RWPE1 (cell line): ENCODE data around the gene LCE2D.
"Not testable (repeated sequence)": the region's sequence is repeated elsewhere in the genome, so short reads cannot be mapped to it uniquely, and the experiment has no call there.

Source experiments
- CTCF ChIA-PET: fragments of 350-600 bp; sonication (Branson Sonifier 250); formaldehyde crosslinking; extraction: SDS; loops from one replicate; lab custom pipeline; 2021; lab: Yijun Ruan, JAX
- POLR2A ChIA-PET: fragments of 400-600 bp; formaldehyde crosslinking; extraction: SDS; loops from one replicate; lab custom pipeline; 2020; ENCODE audit warnings: antibody characterized with exemption; ENCODE audit not compliant: low non-redundant PET; lab: Yijun Ruan, JAX
- DNase-seq: peaks from one replicate; pipeline ENCODE4 v3.0.0; 2012; ENCODE audit warnings: low spot score
- H3K27ac ChIP-seq: fragments of 450-650 bp; 2 replicates; pipeline ENCODE4 v1.5.1; 2017
- CTCF ChIP-seq: fragments of 450-650 bp; conservative IDR thresholded peaks from 2 replicates; pipeline ENCODE4 v1.5.1; 2017; ENCODE audit warnings: low read depth, mild to moderate bottlenecking

The LCE2D gene

GRCh38 chr1:152656459-152656858 is 6.7 kb upstream of the LCE2D start:
- POLR2A ChIA-PET, result no interaction called here
- H3K27ac ChIP-seq, result no peak overlapping the region
- TF ChIP-seq CTCF, result no peak
- DNase-seq, result no peak
- CTCF ChIA-PET, result interaction anchor here (1.2 kb wide), 2 partner anchors 213 to 536 kb away, joined by 3 read pairs; no protein-coding TSS in a partner anchor

- ChIA-PET POLR2A (no interaction called here), CTCF (no interaction called here)
- TF ChIP-seq CTCF, result no peak
- no peak for DNase-seq
- no peak overlapping the region for H3K27ac ChIP-seq
These were observed 5.5 kb upstream of the LCE2D start for GRCh38 chr1:152657677-152658076.

- no peak for DNase-seq
- CTCF ChIA-PET, result no interaction called here
- no peak for TF ChIP-seq CTCF
- POLR2A ChIA-PET, result no interaction called here
- H3K27ac ChIP-seq, result no peak overlapping the region
These were observed 4.5 kb upstream of the LCE2D start for GRCh38 chr1:152658649-152659048.

- not testable (repeated sequence) for H3K27ac ChIP-seq
- CTCF ChIA-PET, result interaction anchor here (2.4 kb wide), 1 partner anchor 12 kb away, joined by 11 read pairs; no protein-coding TSS in a partner anchor
These were observed 3.0 kb downstream of the LCE2D start for GRCh38 chr1:152666171-152666570.

GRCh38 chr1:152667648-152668047 is 4.5 kb downstream of the LCE2D start:
- H3K27ac ChIP-seq, result no peak overlapping the region
- POLR2A ChIA-PET, result no interaction called here
- TF ChIP-seq CTCF, result no peak
- no peak for DNase-seq
- CTCF ChIA-PET, result no interaction called here

More at GRCh38 chr1:152666171-152666570, 3.0 kb downstream of the LCE2D start:
- DNase-seq, POLR2A ChIA-PET: not testable (repeated sequence)

GRCh38 chr1:152673016-152673415 is 9.8 kb downstream of the LCE2D start:
- CTCF ChIA-PET, result no interaction called here
- H3K27ac ChIP-seq, result no peak overlapping the region
- TF ChIP-seq CTCF, result no peak
- no peak for DNase-seq
- POLR2A ChIA-PET, result no interaction called here

GRCh38 chr1:152674983-152675382 is 11.8 kb downstream of the LCE2D start, which contains the start of gene LCE2C:
Gene LCE2C (plus strand): TSS chr1:152675279. CDS start chr1:152676016, 737 bp downstream.
- CTCF ChIA-PET, POLR2A ChIA-PET: not testable (repeated sequence)

GRCh38 chr1:152679459-152679858 is 16.3 kb downstream of the LCE2D start:
- CTCF ChIA-PET, result interaction anchor here (1.4 kb wide), 1 partner anchor 26 kb away, joined by 4 read pairs; no protein-coding TSS in a partner anchor

More at GRCh38 chr1:152674983-152675382, 11.8 kb downstream of the LCE2D start, which contains the start of gene LCE2C:
- not testable (repeated sequence) for H3K27ac ChIP-seq, DNase-seq

More at GRCh38 chr1:152679459-152679858, 16.3 kb downstream of the LCE2D start:
- DNase-seq, result no peak
- H3K27ac ChIP-seq, result no peak overlapping the region
- TF ChIP-seq CTCF, result no peak
- POLR2A ChIA-PET, result no interaction called here
